ENCODE results near the gene DDX1. TPM values are rescaled to one million over a fixed set of nuclear protein-coding genes. Genes with fewer than 3 reads are reported as not detected.

DDX1 gene
- polyA plus RNA-seq, 1 donor (not counting 4 experiments of a cell fraction or from before 2014, with no cell fraction given) = 140 TPM

DNA sequence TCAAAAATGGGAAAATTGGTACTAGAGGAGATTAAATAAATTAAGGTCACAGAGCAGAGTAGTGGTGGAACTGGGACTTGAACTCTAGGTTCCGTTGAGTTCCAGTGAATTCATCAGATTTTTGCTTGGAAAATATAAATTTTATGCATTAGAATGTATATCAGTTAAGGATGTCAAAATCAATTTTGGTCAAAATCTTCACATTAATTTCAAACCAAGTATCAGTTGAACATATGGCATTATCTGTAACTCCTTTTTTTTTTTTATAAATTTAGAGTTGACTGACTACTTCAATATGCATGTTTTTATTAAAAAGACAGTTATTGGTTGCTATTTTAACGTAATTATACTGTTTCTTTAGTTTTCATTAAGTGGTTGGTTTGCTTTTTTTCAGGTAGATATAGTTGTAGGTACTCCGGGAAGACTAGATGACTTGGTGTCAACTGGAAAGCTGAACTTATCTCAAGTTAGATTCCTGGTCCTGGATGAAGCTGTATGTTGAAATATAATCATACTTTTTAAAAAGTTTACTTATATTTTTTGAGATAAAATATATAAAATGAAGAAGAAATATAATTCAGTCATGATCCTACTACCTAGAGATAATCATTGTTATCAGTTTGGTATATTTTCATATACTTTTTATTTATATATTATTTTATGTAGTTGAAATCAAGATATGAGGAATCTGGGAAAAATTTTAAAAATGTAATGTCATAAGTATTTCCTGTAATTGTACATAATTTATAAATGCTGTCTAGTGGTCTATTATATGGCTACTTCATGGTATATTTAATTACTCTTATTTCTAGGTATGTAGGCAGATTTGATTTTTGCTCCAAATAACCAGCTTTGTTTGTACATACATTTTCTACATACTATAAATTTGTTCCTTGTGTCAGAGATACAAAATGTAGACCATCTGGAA lies 25.4 kb downstream of the DDX1 start:
- Histone ChIP-seq H3K27me3 (ENCODE audit: control insufficient read depth, extremely low read depth, insufficient read depth, low read length) (no peaks in the 10 kb centered on the region), H3K27ac (ENCODE audit: control insufficient read depth, insufficient read depth, low read length) (no peak overlapping the region), H3K36me3 (ENCODE audit: control insufficient read depth in 2 of 2, extremely low read depth in 1 of 2, insufficient read depth in 2 of 2, low read length in 2 of 2) (peaks cover 9 to 15% of the 10 kb centered on the region in 2 experiments), H3K9me3 (ENCODE audit: control insufficient read depth, low read depth, low read length) (no peaks in the 10 kb centered on the region), H3K79me2 (ENCODE audit: control insufficient read depth, insufficient read depth, low read length) (no peaks in the 10 kb centered on the region), H3K4me1 (ENCODE audit: control insufficient read depth, extremely low read depth, insufficient read depth, low read length) (no peaks in the 10 kb centered on the region), H3K9ac (ENCODE audit: control insufficient read depth, extremely low read depth, insufficient read depth, low read length) (no peak overlapping the region), H4K20me1 (ENCODE audit: control insufficient read depth, extremely low read depth, insufficient read depth, low read length) (no peaks in the 10 kb centered on the region), H3K4me2 (ENCODE audit: control insufficient read depth, extremely low read depth, insufficient read depth, low read depth, low read length) (no peak overlapping the region), H2AFZ (ENCODE audit: control insufficient read depth, low read length) (no peak overlapping the region), H3K9me1 (ENCODE audit: control insufficient read depth, extremely low read depth, insufficient read depth, low read length) (no peaks in the 10 kb centered on the region), H3K4me3 (ENCODE audit: control insufficient read depth in 2 of 3, extremely low read depth in 1 of 3, insufficient read depth in 2 of 3, low read depth in 1 of 3, low read length in 3 of 3) (no peak overlapping the region)
- DNase-seq (ENCODE audit: low read depth, low spot score) (no peak), FAIRE-seq (no peak)
- dilution Hi-C loops (cut with MboI; ENCODE audit: extremely low pct_ligation_motif_present, low sequenced_read_pairs) = no loop called here
- TF ChIP-seq EZH2 (IDR thresholded peaks at IDR 0.05; ENCODE audit: low read length) (no peak), CTCF (optimal IDR thresholded peaks at IDR 0.05 in 1 of 3, IDR thresholded peaks at IDR 0.05 in 1 of 3, conservative IDR thresholded peaks at IDR 0.05 in 1 of 3; ENCODE audit: extremely low read depth in 1 of 3, insufficient read depth in 2 of 3, low read length in 3 of 3) (no peak)

- Histone ChIP-seq H2AFZ (ENCODE audit: control insufficient read depth, low read length) (no peak overlapping the region), H3K36me3 (ENCODE audit: control insufficient read depth in 2 of 2, extremely low read depth in 1 of 2, insufficient read depth in 2 of 2, low read length in 2 of 2) (peaks cover 9 to 15% of the 10 kb centered on the region in 2 experiments), H3K4me1 (ENCODE audit: control insufficient read depth, extremely low read depth, insufficient read depth, low read length) (no peaks in the 10 kb centered on the region), H3K79me2 (ENCODE audit: control insufficient read depth, insufficient read depth, low read length) (no peaks in the 10 kb centered on the region), H3K4me3 (ENCODE audit: control insufficient read depth in 2 of 3, extremely low read depth in 1 of 3, insufficient read depth in 2 of 3, low read depth in 1 of 3, low read length in 3 of 3) (no peak overlapping the region), H3K9me1 (ENCODE audit: control insufficient read depth, extremely low read depth, insufficient read depth, low read length) (no peaks in the 10 kb centered on the region), H3K27me3 (ENCODE audit: control insufficient read depth, extremely low read depth, insufficient read depth, low read length) (no peaks in the 10 kb centered on the region), H3K4me2 (ENCODE audit: control insufficient read depth, extremely low read depth, insufficient read depth, low read depth, low read length) (no peak overlapping the region), H3K27ac (ENCODE audit: control insufficient read depth, insufficient read depth, low read length) (no peak overlapping the region), H4K20me1 (ENCODE audit: control insufficient read depth, extremely low read depth, insufficient read depth, low read length) (no peaks in the 10 kb centered on the region), H3K9ac (ENCODE audit: control insufficient read depth, extremely low read depth, insufficient read depth, low read length) (no peak overlapping the region), H3K9me3 (ENCODE audit: control insufficient read depth, low read depth, low read length) (no peaks in the 10 kb centered on the region)
- dilution Hi-C loops (cut with MboI; ENCODE audit: extremely low pct_ligation_motif_present, low sequenced_read_pairs) = no loop called here
- FAIRE-seq (no peak), DNase-seq (ENCODE audit: low read depth, low spot score) (no peak)
- TF ChIP-seq CTCF (optimal IDR thresholded peaks at IDR 0.05 in 1 of 3, IDR thresholded peaks at IDR 0.05 in 1 of 3, conservative IDR thresholded peaks at IDR 0.05 in 1 of 3; ENCODE audit: extremely low read depth in 1 of 3, insufficient read depth in 2 of 3, low read length in 3 of 3) = no peak
- no peak for TF ChIP-seq EZH2 (IDR thresholded peaks at IDR 0.05; ENCODE audit: low read length)
Measured at GRCh38 chr2:15617778-15618448, 26.2 kb downstream of the DDX1 start.

All from keratinocyte (primary cell).